AG04449 (cell line): ENCODE results near the gene ZIC3.

ENCODE experiments used
- CTCF ChIA-PET: fragments of 350-600 bp; formaldehyde crosslinking; extraction: SDS; loops from one replicate; lab custom pipeline; 2021; ENCODE audit warnings: antibody characterized with exemption; lab: Yijun Ruan, JAX
- POLR2A ChIA-PET: fragments of 400-600, 350-600 bp; formaldehyde crosslinking; extraction: SDS; loops from one replicate; lab custom pipeline; 2020; ENCODE audit warnings: antibody characterized with exemption, inconsistent platforms; lab: Yijun Ruan, JAX
- DNase-seq: peaks from one replicate; pipeline ENCODE4 v3.0.0-alpha.2; 2010; ENCODE audit warnings: low read depth, low spot score
- H3K4me3 ChIP-seq: 2 replicates; pipeline ENCODE4 v1.5.1; 2011; ENCODE audit warnings: low read depth, mild to moderate bottlenecking, control low read depth, low read length
- TF ChIP-seq, protein P1 (sequence below): IDR thresholded peaks from one replicate; pipeline ENCODE4 v1.5.1; 2011; ENCODE audit warnings: mild to moderate bottlenecking, moderate library complexity, low read length, control low read depth, inconsistent platforms; ENCODE audit not compliant: insufficient read depth; ENCODE audit errors: missing control alignments

Gene ZIC3

DNA sequence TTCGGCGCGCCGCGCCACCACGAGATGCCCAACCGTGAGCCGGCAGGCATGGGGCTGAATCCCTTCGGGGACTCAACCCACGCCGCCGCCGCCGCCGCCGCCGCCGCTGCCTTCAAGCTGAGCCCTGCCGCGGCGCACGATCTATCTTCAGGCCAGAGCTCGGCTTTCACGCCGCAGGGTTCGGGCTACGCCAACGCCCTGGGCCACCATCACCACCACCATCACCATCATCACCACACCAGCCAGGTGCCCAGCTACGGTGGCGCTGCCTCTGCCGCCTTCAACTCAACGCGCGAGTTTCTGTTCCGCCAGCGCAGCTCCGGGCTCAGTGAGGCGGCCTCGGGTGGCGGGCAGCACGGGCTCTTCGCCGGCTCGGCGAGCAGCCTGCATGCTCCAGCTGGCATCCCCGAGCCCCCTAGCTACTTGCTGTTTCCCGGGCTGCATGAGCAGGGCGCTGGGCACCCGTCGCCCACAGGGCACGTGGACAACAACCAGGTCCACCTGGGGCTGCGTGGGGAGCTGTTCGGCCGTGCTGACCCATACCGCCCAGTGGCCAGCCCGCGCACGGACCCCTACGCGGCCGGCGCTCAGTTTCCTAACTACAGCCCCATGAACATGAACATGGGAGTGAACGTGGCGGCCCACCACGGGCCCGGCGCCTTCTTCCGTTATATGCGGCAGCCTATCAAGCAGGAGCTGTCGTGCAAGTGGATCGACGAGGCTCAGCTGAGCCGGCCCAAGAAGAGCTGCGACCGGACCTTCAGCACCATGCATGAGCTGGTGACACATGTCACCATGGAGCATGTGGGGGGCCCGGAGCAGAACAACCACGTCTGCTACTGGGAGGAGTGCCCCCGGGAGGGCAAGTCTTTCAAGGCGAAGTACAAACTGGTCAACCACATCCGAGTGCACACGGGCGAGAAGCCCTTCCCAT lies 1.1 kb downstream of the ZIC3 start:
- POLR2A ChIA-PET, result no interaction called here
- CTCF ChIA-PET, result no interaction called here
- no peak for DNase-seq
- H3K4me3 ChIP-seq, result no peak overlapping the region
- TF ChIP-seq, protein P1, sequence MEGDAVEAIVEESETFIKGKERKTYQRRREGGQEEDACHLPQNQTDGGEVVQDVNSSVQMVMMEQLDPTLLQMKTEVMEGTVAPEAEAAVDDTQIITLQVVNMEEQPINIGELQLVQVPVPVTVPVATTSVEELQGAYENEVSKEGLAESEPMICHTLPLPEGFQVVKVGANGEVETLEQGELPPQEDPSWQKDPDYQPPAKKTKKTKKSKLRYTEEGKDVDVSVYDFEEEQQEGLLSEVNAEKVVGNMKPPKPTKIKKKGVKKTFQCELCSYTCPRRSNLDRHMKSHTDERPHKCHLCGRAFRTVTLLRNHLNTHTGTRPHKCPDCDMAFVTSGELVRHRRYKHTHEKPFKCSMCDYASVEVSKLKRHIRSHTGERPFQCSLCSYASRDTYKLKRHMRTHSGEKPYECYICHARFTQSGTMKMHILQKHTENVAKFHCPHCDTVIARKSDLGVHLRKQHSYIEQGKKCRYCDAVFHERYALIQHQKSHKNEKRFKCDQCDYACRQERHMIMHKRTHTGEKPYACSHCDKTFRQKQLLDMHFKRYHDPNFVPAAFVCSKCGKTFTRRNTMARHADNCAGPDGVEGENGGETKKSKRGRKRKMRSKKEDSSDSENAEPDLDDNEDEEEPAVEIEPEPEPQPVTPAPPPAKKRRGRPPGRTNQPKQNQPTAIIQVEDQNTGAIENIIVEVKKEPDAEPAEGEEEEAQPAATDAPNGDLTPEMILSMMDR, result no peak

DNA sequence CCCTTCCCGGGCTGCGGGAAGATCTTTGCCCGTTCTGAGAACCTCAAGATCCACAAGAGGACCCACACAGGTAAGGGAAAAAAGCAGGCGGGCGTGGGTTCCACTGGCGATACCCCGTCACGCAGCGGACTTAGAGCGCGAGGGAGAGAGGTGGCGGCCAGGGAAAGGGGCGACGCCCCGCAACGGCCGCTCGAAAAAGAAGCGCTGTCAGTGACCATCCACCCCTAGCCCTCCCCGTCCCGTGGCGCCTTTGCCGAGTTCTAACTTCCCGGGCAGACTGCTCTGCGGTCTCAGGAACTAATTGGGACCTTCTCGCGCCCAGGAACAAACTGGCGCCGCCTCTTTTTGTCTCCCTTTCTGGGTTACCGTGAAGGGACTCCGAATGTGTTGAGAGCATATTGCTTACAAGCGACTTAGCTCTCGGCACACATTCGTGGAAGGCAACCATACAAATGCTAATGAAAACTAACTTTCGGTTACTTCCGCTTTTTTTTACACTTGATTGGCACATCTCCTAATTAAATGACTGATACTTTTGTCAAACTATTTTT lies 1.8 kb downstream of the ZIC3 start:
- no peak for DNase-seq
- ChIA-PET CTCF (no interaction called here), POLR2A (no interaction called here)
- TF ChIP-seq, protein P1, result no peak
- no peak overlapping the region for H3K4me3 ChIP-seq

DNA sequence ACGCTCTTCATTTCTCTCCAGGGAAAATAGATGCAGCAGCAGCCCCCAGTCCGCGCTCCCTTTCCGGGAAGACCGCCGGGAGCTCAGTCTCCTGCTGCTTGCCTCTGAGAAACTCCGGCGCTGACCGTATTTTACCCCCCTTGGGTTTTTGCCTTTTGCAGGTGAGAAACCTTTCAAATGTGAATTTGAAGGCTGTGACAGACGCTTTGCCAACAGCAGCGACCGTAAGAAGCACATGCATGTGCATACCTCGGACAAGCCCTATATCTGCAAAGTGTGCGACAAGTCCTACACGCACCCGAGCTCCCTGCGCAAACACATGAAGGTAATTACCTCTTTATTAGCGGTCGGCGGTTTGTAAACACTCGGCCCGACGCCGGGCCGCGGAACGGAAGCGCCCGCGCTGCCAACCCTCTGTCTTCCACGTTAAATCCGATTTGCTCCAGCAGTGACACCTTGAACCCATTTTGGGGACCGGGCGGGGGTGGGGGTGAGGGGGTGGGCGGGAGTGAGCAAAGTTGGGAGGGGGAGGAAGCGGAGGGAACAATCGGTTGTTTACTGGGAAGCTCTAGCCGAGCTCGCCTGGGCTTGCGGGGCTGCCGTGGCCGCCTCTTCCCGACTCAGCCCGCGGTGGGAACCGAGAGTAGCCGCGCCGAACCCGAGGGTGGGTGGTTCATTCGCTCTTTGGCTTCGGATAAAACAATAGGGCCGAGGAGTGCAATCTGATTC lies 3.0 kb downstream of the ZIC3 start:
- TF ChIP-seq, protein P1, result no peak
- CTCF ChIA-PET, result no interaction called here
- POLR2A ChIA-PET, result no interaction called here
- DNase-seq, result no peak
- H3K4me3 ChIP-seq, result no peak overlapping the region

DNA sequence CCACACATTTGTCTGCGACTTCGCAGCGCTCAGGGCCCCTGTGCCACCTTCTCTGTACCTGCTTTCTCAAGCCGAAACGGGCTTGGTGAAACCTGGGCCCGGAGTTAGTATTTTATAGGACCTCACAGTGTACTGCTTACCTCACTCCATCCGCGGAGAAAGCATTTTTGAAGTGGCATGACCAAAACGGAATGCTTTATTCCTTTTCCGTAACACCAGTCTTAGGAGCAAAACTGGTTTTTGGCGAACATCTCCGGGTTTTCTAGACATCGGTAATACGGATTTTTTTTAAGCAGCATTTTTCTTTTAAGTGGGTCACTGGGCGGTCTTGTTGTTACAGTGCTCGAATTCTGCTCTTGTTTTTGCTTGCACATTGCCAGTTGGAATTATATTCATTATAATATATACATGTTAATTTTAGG lies 3.6 kb downstream of the ZIC3 start:
- DNase-seq, result no peak
- ChIA-PET CTCF (no interaction called here), POLR2A (no interaction called here)
- no peak overlapping the region for H3K4me3 ChIP-seq
- TF ChIP-seq, protein P1, result no peak

DNA sequence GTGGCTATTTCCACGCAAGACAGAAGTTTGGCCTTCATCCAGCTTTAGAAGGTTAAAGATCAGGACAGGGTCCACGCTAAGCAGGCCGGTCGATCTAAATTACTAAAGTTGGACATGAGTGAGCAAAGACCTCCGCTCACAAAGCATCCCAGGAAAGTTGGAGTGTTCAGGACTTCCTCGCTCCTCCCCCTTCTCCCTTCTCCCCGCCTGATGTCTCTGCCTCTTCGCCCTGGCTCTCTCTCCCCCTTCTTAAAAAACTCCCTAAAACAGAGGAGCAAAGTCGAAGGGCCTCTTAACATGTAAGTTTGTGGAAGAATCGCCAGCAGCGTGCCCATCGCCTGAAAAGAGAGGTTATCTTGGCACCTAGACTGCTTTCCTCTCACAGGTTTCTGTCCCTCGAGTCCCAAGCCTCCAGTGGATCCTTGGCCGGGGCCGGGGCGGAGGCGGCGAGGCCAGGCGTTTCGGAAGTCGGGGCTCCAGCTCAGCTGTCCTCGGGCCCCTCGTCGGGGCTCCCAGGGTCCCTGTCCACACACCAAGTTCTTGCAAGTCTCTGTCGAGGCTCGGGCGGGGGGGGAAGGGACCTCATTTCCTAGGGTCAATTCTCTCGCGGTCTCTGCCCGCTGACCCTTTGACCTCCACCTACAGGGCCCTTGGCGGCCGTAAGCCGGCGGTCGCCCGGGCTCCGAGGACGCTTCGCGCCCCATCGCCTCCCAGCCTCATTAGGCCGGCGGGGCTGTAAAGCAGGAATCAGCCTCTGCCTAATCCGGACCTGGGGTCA lies 7.6 kb downstream of the ZIC3 start:
- ChIA-PET POLR2A (no interaction called here), CTCF (no interaction called here)
- DNase-seq, result no peak
- TF ChIP-seq, protein P1, result no peak
- H3K4me3 ChIP-seq, result no peak overlapping the region
